ENCODE results near the gene KREMEN1. TPM values are rescaled to one million over a fixed set of nuclear protein-coding genes. Genes with fewer than 3 reads are reported as not detected.

KREMEN1 gene
- total RNA-seq, 1 experiment from 2014 or later, result 31.9 TPM

DNA sequence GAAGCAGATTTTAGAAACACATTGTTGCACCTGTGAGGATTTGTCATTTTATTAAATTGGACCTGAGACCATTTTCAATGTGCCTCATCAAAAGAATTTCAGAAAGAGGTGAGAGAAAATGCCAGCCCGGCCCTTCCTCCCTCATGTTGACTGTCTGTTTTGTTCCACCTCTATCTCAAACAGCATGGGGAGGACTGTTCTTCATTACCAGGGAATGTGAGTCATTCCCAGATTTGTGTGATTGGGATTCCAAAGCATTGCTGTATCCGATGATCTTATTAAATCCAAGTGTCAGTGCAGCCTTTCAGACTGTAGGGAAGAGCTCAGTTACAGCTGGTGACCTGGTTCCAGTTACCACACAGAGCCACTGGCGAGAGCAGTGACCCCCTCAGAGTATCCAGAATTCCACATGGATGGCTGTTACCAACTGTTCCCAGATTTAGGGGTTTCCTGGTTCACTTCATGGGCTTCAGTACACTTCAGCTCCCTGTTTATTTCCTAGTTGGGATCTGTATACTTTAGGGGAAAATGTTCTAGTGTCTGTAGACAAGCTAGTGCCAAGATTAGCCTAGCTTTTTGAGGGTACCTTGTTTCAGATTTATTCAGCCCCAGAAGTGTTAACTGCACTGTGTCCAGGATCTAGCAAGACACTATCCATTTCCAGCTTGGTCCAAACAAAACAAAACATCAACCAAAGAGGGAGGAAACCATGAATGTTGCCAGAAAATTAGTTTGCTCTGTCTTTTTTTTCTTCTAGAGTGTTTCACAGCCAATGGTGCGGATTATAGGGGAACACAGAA is 20.9 kb downstream of the KREMEN1 start:
- H3K9me2 ChIP-seq (ENCODE audit: insufficient read depth), result no peaks in the 10 kb centered on the region
- no TSS peak for BruUV-seq (replicated peaks)

DNA sequence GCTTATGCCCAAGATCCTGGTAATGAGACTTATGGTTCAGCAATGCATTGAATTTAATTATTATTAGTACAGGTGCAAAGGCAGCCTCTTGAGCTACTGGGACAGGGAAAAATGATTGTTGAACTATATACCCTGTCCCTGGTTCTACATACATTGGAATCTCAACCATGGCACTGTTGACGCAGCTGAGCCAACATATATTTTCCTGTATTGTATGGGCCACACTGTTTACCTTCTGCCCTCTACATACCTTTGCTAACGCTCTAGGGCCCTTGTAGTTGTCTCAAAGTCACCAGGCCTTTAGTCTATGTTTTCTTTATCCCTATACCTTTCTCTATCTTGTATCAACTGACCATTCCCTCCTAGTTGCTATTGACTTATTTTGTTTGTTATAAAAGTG is 22.6 kb downstream of the KREMEN1 start:
- Histone ChIP-seq H3K4me2 (ENCODE audit: low read length) (no peak overlapping the region), H3K4me1 (ENCODE audit: control insufficient read depth in 1 of 2, insufficient read depth in 2 of 2, low read length in 2 of 2) (peaks cover 3 to 5% of the 10 kb centered on the region in 2 experiments; a peak in 3 of 4 replicates), H2AFZ (ENCODE audit: low read depth, low read length, poor library complexity, severe bottlenecking) (no peak overlapping the region), H3K79me2 (ENCODE audit: insufficient read depth, low read length) (no peaks in the 10 kb centered on the region), H3K27ac (ENCODE audit: low read depth, low read length) (no peak overlapping the region), H4K20me1 (ENCODE audit: insufficient read depth) (no peaks in the 10 kb centered on the region), H3K9me3 (ENCODE audit: control insufficient read depth in 1 of 2, insufficient read depth in 1 of 2, low read depth in 1 of 2, low read length in 2 of 2) (no peaks in the 10 kb centered on the region), H3K9ac (ENCODE audit: low read length) (no peak overlapping the region), H3K27me3 (ENCODE audit: insufficient read depth, low read length) (no peaks in the 10 kb centered on the region), H3K36me3 (ENCODE audit: control insufficient read depth in 1 of 2, insufficient read depth in 2 of 2, low read length in 2 of 2) (no peaks in the 10 kb centered on the region), H3K9me2 (ENCODE audit: insufficient read depth) (no peaks in the 10 kb centered on the region), H3K4me3 (replicated peaks in 1 of 2; ENCODE audit: low read depth in 1 of 2, low read length in 2 of 2) (no peak overlapping the region)
- CTCF ChIA-PET, result no interaction called here
- DNase-seq (ENCODE audit: low read depth, low spot score) (no peak), ATAC-seq (no peak)
- no peak for TF ChIP-seq ZNF274 (IDR thresholded peaks at IDR 0.05; ENCODE audit: low read depth, low read length)
- POLR2A ChIA-PET, result no interaction called here
- intact Hi-C loops (cut with micrococcal nuclease), result no loop called here
- RAD21 ChIA-PET (ENCODE audit: low non-redundant PET in 1 of 2, low total read pairs in 2 of 2, uncharacterized antibody in 2 of 2, unreplicated experiment in 2 of 2), result no interaction called here
- no TSS peak for BruUV-seq (replicated peaks)

More for the DNA sequence above, 20.9 kb downstream of the KREMEN1 start:
- Histone ChIP-seq H3K36me3 (ENCODE audit: control insufficient read depth in 1 of 2, insufficient read depth in 2 of 2, low read length in 2 of 2) (no peaks in the 10 kb centered on the region), H4K20me1 (ENCODE audit: insufficient read depth) (no peaks in the 10 kb centered on the region), H3K4me2 (ENCODE audit: low read length) (no peak overlapping the region), H3K79me2 (ENCODE audit: insufficient read depth, low read length) (no peaks in the 10 kb centered on the region), H3K9ac (ENCODE audit: low read length) (no peak overlapping the region), H3K9me3 (ENCODE audit: control insufficient read depth in 1 of 2, insufficient read depth in 1 of 2, low read depth in 1 of 2, low read length in 2 of 2) (no peaks in the 10 kb centered on the region), H3K27ac (ENCODE audit: low read depth, low read length) (no peak overlapping the region), H3K4me3 (replicated peaks in 1 of 2; ENCODE audit: low read depth in 1 of 2, low read length in 2 of 2) (no peak overlapping the region), H2AFZ (ENCODE audit: low read depth, low read length, poor library complexity, severe bottlenecking) (no peak overlapping the region), H3K4me1 (ENCODE audit: control insufficient read depth in 1 of 2, insufficient read depth in 2 of 2, low read length in 2 of 2) (peaks cover 3 to 5% of the 10 kb centered on the region in 2 experiments; a peak in 3 of 4 replicates), H3K27me3 (ENCODE audit: insufficient read depth, low read length) (no peaks in the 10 kb centered on the region)
- ATAC-seq (no peak), DNase-seq (ENCODE audit: low read depth, low spot score) (no peak)
- ChIA-PET CTCF (no interaction called here), POLR2A (no interaction called here), RAD21 (ENCODE audit: low non-redundant PET in 1 of 2, low total read pairs in 2 of 2, uncharacterized antibody in 2 of 2, unreplicated experiment in 2 of 2) (no interaction called here)
- intact Hi-C loops (cut with micrococcal nuclease), result no loop called here
- TF ChIP-seq EGR1 (IDR thresholded peaks at IDR 0.05; ENCODE audit: low read depth) (no peak), POLR2A (IDR thresholded peaks at IDR 0.05; ENCODE audit: borderline replicate concordance, extremely low read depth, insufficient read depth, insufficient read length) (no peak), SRF (IDR thresholded peaks at IDR 0.05; ENCODE audit: low read depth) (no peak), RAD21 (IDR thresholded peaks at IDR 0.05; ENCODE audit: low read depth) (no peak), ZFX (IDR thresholded peaks at IDR 0.05) (no peak), EZH2 (IDR thresholded peaks at IDR 0.05) (no peak), FOSL1 (IDR thresholded peaks at IDR 0.05; ENCODE audit: low read depth) (no peak)
